GM11168 (cell line): ENCODE measurements around the gene CABCOCO1.

ENCODE experiments used
- in situ Hi-C: fragments of 300-500 bp; cut with MboI; formaldehyde crosslinking; loops from one replicate; pipeline ENCODE4 v1.12.0; 2022; ENCODE audit warnings: low sequenced_read_pairs; ENCODE audit not compliant: unreplicated experiment

The CABCOCO1 gene, protein sequence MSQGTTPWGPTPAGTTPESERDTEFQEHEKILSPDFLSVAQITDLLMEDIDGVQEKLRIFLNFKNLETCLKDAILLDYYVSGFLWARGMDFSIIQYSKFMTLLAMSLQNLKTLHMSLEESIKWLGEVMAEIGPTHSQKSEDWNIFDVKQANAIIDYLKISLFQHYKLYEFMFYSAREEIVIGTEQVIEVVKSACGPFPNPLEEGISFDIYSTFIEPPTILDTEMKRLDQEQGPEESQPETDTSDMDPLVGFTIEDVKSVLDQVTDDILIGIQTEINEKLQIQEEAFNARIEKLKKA

DNA sequence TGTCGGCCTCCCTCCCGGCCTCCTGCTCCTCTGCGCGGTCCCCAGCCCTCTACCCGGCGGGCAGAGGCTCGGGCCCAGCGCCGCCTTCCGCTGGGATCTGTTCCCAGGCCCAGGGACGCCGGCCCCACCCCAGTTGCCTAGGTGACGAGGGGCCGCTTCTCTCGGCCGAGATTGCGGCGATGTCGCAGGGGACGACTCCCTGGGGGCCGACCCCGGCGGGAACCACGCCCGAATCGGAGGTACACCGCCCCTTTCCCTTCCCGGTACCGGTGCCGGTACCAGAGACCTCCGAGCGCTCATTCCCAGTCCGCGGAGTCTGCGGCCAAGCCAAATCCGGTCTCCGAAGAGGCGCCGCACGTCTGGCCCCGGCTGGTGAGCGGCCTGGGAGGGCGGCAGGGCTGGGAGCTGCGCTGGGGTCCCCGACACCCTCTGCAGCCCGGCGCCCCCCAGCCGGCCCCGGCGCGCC is at the start of gene CABCOCO1:
Gene CABCOCO1, plus strand, starts transcription at position 136 of the 466 bp plus-strand sequence. Its CDS starts 44 bp downstream, at position 180.
- in situ Hi-C loops: no loop called here

DNA sequence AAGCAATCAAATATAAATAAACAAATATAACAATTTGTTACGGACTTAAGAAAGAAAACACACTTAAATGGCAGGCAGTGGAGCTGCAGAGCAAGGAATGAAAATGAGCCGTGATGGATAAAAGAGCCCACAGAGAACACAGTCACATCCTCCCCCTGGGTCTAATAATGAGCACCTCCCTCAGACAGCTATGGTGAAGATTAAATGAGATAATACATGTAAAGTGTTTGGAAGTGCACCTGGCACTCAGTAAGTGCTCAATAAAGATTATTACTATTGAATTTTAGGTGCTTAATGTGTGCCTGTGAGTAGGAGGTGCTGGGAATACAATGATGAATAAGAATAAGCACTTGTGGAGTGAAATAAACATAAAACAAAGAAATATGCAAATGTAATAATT is 49.1 kb upstream of the CABCOCO1 start:
- in situ Hi-C loops: no loop called here

DNA sequence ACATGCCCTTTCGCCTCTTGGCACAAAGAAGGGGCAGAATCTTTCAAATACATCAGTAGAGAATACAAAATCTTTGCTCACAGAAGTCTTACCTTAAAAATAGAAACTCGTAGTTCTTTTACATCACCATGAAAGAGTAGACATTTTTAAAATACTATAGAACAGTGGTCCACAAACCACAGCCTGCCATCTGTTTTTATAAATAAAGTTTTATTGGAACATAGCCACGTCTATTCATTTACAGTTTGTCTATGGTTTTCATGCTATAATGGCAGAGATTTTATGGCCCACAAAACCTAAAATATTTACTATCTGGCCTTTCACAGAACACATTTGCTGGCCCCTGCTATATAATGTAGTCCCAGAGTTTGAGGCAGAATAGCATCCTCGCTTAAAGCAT is 46.1 kb upstream of the CABCOCO1 start:
- in situ Hi-C loops: no loop called here

DNA sequence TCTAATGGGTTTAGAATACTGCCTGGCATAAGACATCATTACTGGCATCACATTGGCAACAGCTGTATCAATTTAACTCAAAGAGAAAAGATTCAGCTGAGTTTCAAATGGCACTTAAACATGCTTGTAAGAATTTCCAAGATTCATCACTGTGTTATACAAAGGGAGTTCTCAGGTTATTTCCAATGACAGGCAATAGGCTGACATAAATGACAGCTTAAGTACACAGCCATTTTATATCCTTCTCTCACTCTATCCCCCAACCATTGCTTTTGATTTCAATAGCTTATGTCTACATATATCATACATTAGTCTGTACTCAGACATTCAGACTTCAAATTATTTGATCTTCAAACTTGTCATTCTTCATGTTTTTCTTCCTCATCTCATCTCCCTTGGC is 45.5 kb upstream of the CABCOCO1 start:
- in situ Hi-C loops: no loop called here

DNA sequence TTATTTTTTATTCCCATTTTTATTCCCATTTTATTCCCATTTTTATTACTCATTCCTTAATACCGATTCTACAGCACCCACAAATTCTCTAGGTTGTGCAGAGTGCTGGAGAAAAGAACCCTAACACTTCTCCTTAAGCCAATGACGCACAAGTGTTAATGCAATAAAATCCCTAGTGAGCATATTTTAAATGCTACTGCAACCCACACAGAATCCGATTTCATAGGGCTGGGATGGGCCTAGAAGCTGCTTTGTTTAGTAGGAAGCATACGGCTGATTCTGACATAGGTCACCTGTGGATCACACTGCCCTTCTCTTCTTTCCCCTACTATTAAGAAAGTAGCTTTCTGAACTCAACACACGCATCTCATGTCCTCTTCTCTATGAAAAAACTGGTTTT is 45.1 kb upstream of the CABCOCO1 start:
- in situ Hi-C loops: no loop called here

DNA sequence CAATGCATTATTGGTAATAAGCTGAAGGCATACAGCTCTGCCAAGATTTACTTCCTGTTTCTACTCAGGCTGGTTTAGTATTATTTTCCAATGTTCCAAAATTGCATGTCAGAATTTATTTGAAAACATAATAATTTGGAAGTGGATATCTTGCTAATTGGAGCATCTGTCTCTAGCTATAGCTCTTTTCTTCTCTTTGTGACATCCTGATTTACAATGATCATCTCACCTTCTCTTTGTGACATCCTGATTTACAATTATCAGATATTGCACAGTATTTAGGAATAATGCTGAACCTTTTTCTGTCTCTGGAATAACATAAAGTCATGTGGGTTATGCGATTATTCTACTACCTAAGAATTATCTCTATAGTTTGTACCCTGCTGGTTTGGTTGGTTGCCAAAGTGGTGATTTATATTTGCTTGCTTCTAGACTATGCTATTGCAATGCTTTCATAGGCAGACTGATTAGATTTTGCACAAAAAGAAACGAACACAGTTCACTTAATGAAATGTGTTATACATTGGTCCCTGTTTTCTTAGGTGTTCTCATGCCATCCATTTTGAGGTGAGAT is 44.3 kb upstream of the CABCOCO1 start:
- in situ Hi-C loops: no loop called here

DNA sequence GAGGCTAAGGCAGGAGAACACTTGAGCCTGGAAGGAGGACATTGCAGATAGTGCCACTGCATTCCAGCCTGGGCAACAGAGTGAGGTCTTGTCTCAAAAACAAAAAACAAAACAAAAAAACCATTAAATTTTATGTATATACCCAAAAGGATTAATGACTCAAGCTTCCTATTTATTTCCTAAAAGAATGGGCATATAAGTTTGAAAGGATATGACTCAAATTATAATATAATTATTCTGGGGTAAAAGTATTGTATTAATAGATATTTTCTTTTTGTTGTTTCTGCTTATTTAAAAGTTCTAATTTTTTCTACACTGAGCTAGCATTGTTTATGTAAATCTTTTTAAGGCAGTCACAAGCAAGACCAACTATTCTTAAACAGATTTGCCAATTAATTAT is 42.2 kb upstream of the CABCOCO1 start:
- in situ Hi-C loops: no loop called here

DNA sequence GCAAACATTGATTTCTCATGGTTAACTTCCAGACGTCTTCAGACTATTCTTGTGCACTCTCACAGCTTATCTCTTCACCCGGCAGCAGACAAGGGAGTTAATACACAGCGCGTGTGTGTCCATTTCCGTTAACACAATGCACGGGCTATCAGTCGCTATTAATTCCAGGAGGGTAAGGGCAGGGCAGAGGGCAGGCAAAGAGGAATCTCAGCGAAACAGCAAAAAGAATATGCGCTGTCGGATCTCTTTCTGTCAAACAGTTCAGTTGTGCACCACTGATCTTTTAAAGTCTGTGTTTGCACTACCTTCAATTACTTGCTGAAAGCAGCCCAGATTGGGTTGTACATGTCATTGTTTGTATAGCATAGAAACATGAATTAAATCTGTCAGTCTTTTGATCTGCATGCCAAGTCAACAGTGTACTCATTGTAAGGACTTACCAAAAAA is 41.1 kb upstream of the CABCOCO1 start:
- in situ Hi-C loops: no loop called here

DNA sequence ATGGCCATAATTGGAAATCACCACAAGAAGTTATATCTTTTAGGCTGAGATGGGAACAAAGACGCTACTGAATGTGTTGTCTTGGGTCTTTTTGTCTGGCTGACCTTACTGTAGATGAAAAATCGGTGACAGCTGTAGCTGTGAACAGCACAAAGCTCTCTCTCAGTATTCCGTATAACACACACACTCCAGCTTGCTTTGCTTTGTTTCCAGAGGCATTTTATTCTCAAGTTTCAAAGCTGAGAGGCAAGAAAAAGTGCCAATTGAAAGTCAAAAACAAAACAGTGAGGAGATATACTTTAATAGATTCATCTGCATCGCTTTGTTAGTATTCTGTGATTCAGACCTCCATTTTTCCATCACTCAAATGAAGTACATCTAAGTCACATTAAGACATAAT is 39.6 kb upstream of the CABCOCO1 start:
- in situ Hi-C loops: no loop called here

DNA sequence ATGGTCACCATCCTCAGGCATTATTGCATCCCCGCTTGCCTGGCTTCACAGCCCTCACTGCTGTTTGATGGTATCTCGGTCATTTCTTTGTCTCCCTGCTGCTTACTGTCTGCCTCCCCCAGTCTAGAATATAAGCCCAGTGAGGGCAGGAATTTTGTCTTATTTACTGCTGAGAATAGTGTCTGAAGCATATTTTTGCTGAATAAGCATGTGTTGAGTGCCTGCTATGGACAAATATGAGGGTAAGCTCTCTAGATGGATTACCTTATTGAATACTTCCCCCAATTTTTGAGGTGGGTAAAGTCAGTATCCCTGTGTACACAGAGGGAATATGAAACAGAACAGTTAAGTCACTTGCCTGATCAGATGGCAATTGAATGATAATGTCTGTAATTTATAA is 36.5 kb upstream of the CABCOCO1 start:
- in situ Hi-C loops: no loop called here

DNA sequence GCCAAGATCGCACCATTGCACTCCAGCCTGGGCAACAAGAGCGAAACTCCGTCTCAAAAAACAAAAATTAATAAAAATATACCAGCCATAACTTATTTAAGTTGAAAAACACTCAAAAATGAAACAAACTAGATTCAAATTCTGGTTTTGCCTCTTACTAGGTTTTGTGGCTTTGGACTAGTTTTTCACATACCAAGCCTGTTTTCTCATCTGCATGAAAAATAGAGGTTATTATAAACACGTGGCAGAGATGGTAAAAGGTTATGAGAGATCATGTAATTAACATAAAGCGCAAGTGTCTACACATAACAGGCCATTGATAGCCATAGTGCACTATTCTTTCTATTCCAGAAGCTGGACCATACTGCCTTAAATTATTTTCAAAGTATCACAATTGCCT is 35.5 kb upstream of the CABCOCO1 start:
- in situ Hi-C loops: no loop called here

DNA sequence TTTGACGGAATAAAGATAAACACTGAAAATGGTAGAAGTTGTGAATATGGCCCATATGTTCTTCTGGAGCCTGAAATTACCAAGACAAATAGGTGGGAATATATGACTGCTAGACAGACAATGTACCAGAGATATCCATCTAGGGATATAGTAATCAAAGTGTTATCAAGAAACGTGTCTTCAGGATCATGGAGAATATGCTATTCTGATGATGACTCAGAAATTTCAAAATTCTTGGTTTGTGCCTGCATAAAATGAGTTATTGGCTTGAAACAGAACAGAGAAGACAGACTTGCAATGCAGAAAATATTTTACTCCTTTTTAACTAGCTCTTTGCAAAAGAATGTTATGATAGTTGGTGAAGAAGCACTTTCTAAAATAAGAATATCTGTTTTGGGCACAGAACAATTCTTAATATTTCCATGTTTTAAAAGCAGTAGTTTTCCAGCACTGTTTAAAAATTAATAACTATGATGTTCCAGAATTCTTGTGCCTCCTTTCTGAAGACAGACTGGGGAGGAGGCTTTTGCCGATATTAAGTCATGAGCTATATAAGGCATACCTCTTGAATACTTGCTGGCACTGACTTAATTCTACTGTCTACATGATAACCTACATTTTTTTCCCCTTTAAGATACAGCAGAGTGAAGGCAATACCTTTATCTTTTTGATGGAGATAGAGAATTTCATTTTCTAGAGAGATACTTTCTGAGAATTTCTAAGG is 34.4 kb upstream of the CABCOCO1 start:
- in situ Hi-C loops: no loop called here

DNA sequence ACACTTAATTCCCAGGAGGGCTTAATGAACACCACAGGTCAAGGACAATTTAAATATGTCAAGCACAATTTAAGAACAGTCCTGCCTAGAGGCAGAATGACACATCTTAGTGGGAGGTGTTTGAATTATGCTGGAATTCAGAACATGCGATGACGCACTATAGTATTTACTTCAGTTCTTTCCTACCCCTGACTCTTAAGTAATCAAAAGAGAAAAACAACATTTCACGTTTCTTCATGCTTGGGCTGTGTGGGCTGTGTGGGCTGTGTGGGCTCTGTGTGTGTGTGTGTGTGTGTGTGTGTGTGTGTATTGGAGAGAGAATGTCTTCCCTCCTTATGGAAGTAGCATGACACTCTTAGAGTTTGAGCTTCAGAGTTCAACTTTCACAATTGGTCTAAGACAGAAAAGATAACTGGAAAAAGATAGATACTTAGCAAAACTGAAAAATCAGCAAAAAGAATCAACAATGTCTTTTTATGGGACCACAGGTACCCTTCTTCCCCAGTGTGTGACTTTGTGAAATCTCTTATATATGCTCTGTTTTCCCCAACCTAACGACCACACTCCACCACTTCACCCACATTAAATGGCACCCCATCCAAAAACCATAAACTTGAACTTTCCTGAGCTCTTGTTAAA is 33.7 kb upstream of the CABCOCO1 start:
- in situ Hi-C loops: no loop called here

DNA sequence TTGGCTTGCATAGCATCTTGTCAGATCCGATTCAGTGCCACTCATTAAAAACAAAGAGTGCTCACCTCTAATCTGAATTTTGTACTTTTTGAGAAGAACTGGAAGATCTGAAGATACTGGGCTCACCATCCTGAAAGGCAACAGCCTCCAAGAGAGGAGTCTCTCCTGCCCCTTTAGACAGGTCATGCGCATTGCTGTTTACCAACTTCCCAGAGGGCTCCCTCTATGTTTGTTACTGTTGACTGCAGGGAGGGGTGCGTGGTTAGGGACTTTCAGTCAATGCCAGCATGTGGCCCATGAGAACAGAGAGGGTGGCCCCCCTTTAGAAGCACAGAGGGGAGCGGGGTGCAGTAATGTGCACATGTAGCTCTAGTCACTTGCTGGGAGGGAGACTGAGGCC is 33.2 kb upstream of the CABCOCO1 start:
- in situ Hi-C loops: no loop called here

DNA sequence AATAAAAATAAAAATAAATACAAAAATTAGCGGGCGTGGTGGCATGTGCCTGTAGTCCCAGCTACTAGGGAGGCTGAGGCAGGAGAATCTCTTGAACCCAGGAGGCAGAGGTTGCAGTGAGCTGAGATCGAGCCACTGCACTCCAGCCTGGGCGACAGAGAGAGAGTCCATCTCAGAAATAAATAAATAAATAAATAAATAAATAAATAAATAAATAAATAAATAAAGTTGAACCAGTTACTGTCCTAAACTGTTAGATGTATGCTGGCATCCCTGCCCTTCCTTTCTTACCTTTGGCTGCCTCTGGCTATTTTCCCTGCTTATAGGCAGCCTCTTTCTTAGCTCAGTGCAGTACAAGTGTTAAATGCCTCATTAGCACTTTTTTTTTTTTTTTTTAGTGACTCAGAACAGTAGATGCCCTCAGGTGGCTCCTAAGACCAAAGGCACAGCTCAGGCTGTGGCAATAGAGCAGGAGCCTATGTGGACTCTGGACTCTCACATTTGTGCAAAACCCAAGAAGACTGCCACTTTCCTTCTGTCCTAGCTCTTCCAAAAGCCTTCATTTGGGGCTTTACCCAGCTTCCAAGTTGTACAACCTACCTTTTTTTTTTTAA is 30.6 kb upstream of the CABCOCO1 start:
- in situ Hi-C loops: no loop called here

DNA sequence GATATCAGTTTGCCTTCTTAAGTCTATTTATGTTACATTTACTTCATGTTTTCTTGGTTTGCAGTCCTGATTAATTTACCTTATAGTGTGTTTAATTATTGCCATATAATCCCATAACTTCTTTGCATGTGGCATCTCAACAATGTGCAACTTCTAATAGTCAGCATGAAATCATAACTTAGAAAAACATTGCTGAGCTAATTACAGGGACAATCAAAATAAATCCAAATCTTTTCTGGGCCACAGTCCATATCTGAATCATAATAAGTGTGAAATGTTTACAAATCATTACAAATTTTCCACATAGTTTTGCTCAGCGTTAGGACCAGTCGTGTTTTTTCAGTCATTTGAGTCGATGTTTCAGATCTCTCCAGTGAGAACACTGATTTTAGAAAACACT is 29.1 kb upstream of the CABCOCO1 start:
- in situ Hi-C loops: no loop called here

DNA sequence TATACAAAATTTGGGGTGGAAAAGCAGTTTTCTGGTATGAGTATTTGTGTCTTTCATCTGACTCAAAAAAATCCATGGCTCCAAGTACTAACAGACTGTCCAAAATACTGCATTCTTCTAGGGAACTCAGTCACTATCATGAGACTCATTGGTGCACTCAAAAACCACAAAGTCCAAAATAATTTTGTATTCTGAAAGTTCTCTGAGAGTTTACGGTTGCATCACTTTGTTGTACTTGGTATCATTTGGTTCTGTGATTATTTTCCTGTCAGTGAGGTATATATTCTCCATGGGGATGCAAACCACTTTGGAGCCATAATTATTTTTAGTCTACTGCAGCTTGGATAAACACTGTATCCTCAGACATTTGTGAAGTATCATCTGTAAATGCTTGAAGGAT is 28.0 kb upstream of the CABCOCO1 start:
- in situ Hi-C loops: no loop called here

DNA sequence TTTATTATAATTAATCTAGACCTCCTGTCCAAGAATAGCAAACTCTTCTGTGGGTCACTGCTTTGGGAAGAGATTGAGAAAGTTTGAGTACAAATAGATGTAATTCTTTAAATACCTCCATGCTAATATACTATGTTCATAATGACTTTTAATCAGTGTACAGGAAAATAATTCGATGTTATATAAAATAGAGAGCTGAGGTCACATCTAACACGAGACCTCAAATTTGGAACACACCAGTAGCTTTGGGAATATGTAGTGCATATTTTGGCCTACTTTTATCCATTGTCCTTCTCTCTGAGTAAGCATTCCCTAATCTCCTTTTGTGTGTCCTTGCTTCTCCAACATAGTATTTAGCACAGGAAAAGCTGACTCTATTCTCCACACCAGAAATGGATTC is 27.3 kb upstream of the CABCOCO1 start:
- in situ Hi-C loops: no loop called here

DNA sequence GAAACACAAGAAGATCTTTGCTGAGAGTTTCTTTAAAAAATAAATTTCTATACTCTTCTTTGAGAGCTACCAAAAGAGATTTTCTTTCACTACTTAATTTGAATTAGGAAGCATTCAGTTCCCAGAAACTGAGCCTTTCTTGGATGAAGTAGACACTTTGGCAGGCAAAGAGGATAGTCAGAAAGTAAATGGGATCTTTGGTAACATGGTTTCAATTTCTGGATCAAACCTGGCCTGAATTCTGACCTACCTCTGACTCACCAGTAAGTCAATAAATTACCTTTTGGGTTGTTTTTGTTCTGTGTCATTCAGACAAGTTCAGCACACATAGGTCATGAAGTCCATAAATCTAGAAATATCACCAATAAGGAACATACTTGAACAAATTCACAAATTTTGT is 26.8 kb upstream of the CABCOCO1 start:
- in situ Hi-C loops: no loop called here

DNA sequence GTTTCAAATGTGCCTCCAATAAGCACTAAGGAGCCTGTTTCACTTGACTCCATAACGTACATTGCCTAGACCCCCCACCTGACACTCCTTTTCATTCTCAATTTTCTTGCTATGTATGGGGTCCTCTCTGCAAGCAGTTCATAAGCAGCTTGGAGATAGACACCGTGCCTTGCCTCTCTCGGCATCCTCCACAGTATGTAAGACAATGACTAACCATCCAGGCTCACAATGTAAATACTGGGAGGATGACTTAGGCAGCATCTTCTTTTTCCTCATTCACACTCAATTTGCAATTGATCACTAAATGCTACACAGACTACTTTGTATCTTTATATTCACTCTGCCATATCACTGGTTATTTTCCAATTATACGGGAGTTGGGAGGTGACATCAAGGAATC is 22.8 kb upstream of the CABCOCO1 start:
- in situ Hi-C loops: no loop called here

DNA sequence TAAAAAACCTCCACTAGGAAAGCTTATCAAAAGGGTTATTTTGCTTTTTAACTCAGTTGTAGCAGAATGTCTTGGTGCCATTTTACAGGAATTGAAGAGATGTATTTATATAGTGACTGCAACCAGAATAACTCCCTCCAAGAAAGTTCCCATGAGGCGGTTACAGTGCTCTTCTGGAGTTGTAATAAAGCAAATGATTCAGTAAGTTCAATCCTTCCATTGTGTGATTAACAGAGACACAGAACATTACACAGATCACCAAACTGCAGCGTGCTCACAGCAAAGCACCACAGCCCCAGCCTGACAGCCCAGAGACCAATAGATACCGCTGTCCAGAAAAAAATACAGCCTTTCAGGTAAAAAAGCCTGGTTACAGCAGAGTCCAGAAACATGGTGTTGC is 21.9 kb upstream of the CABCOCO1 start:
- in situ Hi-C loops: no loop called here
